Ascending aorta (tissue), 2 donors: ENCODE measurements around the gene SECTM1. TPM values are rescaled to one million over a fixed set of nuclear protein-coding genes. Genes with fewer than 3 reads are reported as not detected.

Experiments
- DNase-seq, 2 donors: peaks; one replicate each; pipeline ENCODE4 v3.0.0-alpha.2; 2019; ENCODE audit warnings: low spot score in 2 of 2
- H3K27ac ChIP-seq, 2 donors: fragments of 200-600 bp; sonication (generic); one replicate each; pipeline ENCODE4 v1.5.1; 2016 to 2017; ENCODE audit warnings: mild to moderate bottlenecking in 1 of 2
- H3K27me3 ChIP-seq: fragments of 200-600 bp; sonication (generic); one replicate; pipeline ENCODE4 v1.5.1; 2017
- H3K36me3 ChIP-seq, 2 donors: fragments of 200-600 bp; sonication (generic); one replicate each; pipeline ENCODE4 v1.5.1; 2016
- H3K4me1 ChIP-seq, 2 donors: fragments of 200-600 bp; sonication (generic); one replicate each; pipeline ENCODE4 v1.5.1; 2016 to 2017; ENCODE audit warnings: mild to moderate bottlenecking in 1 of 2
- H3K4me3 ChIP-seq, 2 donors: fragments of 200-600 bp; sonication (generic); one replicate each; pipeline ENCODE4 v1.5.1; 2016 to 2017; ENCODE audit warnings: mild to moderate bottlenecking in 1 of 2
- H3K9me3 ChIP-seq, 2 donors: fragments of 200-600 bp; sonication (generic); one replicate each; pipeline ENCODE4 v1.5.1; 2016
- CTCF ChIP-seq, 3 experiments: fragments of 200-600 bp in 2 of 3; fragments of 450-650 bp in 1 of 3; sonication (generic) in 2 of 3; IDR thresholded peaks; one replicate each; pipeline ENCODE4 v1.5.1; 2016 to 2019; ENCODE audit warnings: antibody characterized with exemption in 3 of 3, mild to moderate bottlenecking in 1 of 3, moderate library complexity in 1 of 3
- intact Hi-C: fragments of 100-400 bp; cut with DNase I; formaldehyde crosslinking; loops from one replicate; pipeline ENCODE4 v1.15.1; 2023
- total RNA-seq: library from RNA; depleted of rRNA; stranded (reverse); fragments of >200 nt; gene quantifications from one replicate; pipeline ENCODE4 v1.1.0, GENCODE V29; 2016

The SECTM1 gene
- total RNA-seq, 1 donor from 2014 or later: 49.5 TPM

DNA sequence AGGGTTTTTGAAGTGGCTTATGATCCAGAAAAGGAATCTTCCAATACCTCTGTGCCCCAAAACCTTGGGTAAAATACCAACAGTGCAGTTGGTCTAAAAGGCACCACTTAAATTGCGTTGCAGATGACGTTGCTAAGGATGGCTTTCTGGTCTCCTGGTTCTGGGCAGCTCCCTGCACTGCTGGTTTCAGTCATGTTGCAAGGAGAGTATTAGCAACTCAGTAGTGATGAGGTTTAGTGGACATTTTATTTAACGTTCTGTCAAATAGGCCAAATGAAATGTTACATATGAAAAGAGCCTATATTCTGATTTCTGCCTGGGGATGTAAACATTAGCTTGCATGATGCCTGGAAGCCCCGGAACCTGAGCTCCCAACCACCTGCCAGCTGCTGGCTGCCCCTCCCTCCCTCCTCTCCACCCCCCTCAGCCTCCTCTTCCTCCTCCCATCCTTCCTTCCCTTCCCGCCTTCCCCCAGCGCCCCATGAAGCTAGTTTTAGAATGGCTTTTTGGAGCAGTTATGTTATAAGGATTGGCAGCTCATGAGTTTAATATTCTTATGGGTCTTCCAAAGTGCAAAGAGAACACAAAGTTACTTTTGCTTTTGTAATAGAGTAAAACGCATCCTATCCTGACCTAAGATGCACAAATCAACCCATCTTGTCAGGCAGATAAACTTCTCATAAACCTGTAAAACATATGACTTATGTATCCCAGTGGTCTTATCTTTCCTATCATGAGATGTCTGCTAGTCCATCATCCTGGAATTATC, 36.9 kb downstream of the SECTM1 start:
- DNase-seq: no peak
- no peaks in the 10 kb centered on the region for H3K36me3 ChIP-seq
- H3K4me3 ChIP-seq: peak overlapping the region; percentile 54 to 67
- peak overlapping the region; percentile 83 to 90 for H3K27ac ChIP-seq
- intact Hi-C loops: no loop called here
- H3K4me1 ChIP-seq: peaks cover 12 to 37% of the 10 kb centered on the region in 2 donors
- no peaks in the 10 kb centered on the region for H3K9me3 ChIP-seq
- no peak for TF ChIP-seq CTCF (IDR thresholded peaks at IDR 0.05)
- H3K27me3 ChIP-seq: no peaks in the 10 kb centered on the region

- Histone ChIP-seq H3K4me1 (peaks cover 12 to 37% of the 10 kb centered on the region in 2 donors), H3K27ac (no peak overlapping the region), H3K9me3 (no peaks in the 10 kb centered on the region), H3K36me3 (no peaks in the 10 kb centered on the region), H3K27me3 (no peaks in the 10 kb centered on the region), H3K4me3 (no peak overlapping the region)
- TF ChIP-seq CTCF (IDR thresholded peaks at IDR 0.05): no peak
- intact Hi-C loops: no loop called here
- no peak for DNase-seq
Observed at GRCh38 chr17:82295472-82295814, 38.1 kb downstream of the SECTM1 start.

DNA sequence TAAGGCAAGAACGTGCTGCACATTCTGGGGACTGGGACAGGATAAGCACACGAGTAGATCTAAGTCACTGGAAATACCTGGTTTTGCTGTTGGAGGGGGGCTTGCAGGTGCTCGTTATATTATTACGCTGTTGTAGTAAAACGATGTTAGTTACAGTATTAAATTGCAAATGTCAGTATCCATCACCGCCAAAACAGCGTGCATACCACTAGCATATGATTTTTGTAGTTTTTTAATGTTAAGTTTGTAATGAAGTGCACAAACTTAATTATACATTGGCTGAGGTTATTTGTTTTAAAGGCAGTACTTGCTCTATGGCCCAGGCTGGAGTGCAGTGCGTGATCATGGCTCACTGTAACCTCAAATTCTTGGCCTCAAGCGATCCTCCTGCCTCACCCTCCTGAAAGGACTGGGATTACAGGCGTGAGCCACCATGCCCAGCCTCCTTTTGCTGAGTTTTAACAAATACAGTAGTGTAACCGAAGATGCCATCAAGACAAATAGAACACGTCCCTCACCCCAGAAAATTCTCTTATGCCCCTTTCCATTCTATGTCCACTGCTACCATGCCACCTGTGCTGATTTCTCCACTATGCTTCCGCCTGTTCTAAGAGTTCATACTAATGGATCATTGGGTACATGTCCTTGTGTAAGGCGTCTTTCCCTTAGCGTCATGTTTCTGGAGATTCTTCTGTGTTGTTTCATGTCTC, 39.3 kb downstream of the SECTM1 start:
- Histone ChIP-seq H3K27me3 (no peaks in the 10 kb centered on the region), H3K36me3 (no peaks in the 10 kb centered on the region), H3K27ac (peak overlapping the region; percentile 29 to 98), H3K4me3 (peak overlapping the region in 1 of 2 donors; percentile 97), H3K4me1 (peaks cover 12 to 37% of the 10 kb centered on the region in 2 donors), H3K9me3 (no peaks in the 10 kb centered on the region)
- intact Hi-C loops: loop anchor here (5.0 kb wide), 1 partner anchor 198 kb away; no protein-coding TSS in a partner anchor
- no peak for DNase-seq
- no peak for TF ChIP-seq CTCF (IDR thresholded peaks at IDR 0.05)

- intact Hi-C loops: loop anchor here (1.0 to 5.0 kb wide), 3 partner anchors 19 to 200 kb away; partner anchors contain the start of gene CSNK1D
- H3K4me3 ChIP-seq: peak overlapping the region; percentile 91 to 97
- H3K27me3 ChIP-seq: no peaks in the 10 kb centered on the region
- peak; percentile 95 to 98 for DNase-seq
- H3K27ac ChIP-seq: peak overlapping the region; percentile 98 to 99
- TF ChIP-seq CTCF (IDR thresholded peaks at IDR 0.05): no peak
- H3K36me3 ChIP-seq: no peaks in the 10 kb centered on the region
- peaks cover 4 to 22% of the 10 kb centered on the region in 2 donors for H3K4me1 ChIP-seq
- H3K9me3 ChIP-seq: no peaks in the 10 kb centered on the region
Observed at GRCh38 chr17:82292251-82293154, 41.1 kb downstream of the SECTM1 start.

- Histone ChIP-seq H3K36me3 (no peaks in the 10 kb centered on the region), H3K9me3 (no peaks in the 10 kb centered on the region), H3K4me3 (peak overlapping the region; percentile 91 to 97), H3K27me3 (no peaks in the 10 kb centered on the region), H3K27ac (peak overlapping the region in 1 of 2 donors; percentile 98), H3K4me1 (peaks cover 0 to 14% of the 10 kb centered on the region in 2 donors)
- no peak for DNase-seq
- intact Hi-C loops: loop anchor here (1.0 to 5.0 kb wide), 3 partner anchors 18 to 201 kb away; partner anchors contain the start of gene CSNK1D
- no peak for TF ChIP-seq CTCF (IDR thresholded peaks at IDR 0.05)
Observed at GRCh38 chr17:82291582-82292250, 41.9 kb downstream of the SECTM1 start.
